ENCODE results near the gene OPRM1.

GRCh38 chr6:154159126-154159525, 120.1 kb downstream of the OPRM1 start:
- TF ChIP-seq POLR2A (IDR thresholded peaks at IDR 0.05) (no peak), CTCF (IDR thresholded peaks at IDR 0.05) (no peak)

All from ovary (tissue), 3 donors.